H9 (cell line): ENCODE results near the gene OR5B17. TPM values are rescaled to one million over a fixed set of nuclear protein-coding genes. Genes with fewer than 3 reads are reported as not detected.

Source experiments
- DNase-seq: peaks from one replicate; pipeline ENCODE4 v3.0.0-alpha.2; 2017
- H2AFZ ChIP-seq: one replicate; pipeline ENCODE4 v1.6.1; 2013; ENCODE audit warnings: mild to moderate bottlenecking, low read length, control low read depth, moderate library complexity
- H2AK5ac ChIP-seq: 2 replicates; pipeline ENCODE4 v1.6.1; 2013; ENCODE audit warnings: low read length, control low read depth, mixed read lengths; ENCODE audit not compliant: insufficient read length
- H2BK120ac ChIP-seq: one replicate; pipeline ENCODE4 v1.6.1; 2013; ENCODE audit warnings: low read depth, mild to moderate bottlenecking, low read length, control low read depth, inconsistent platforms; ENCODE audit not compliant: poor library complexity, severe bottlenecking
- H2BK12ac ChIP-seq: 2 replicates; pipeline ENCODE4 v1.6.1; 2013; ENCODE audit warnings: low read length, control low read depth, mixed read lengths, low read depth; ENCODE audit not compliant: insufficient read length
- H2BK15ac ChIP-seq: 2 replicates; pipeline ENCODE4 v1.6.1; 2013; ENCODE audit warnings: low read depth, low read length, control low read depth
- H2BK20ac ChIP-seq: one replicate; pipeline ENCODE4 v1.6.1; 2013; ENCODE audit warnings: low read depth, mild to moderate bottlenecking, low read length, control low read depth, inconsistent platforms; ENCODE audit not compliant: poor library complexity, severe bottlenecking
- H2BK5ac ChIP-seq: 2 replicates; pipeline ENCODE4 v1.6.1; 2013; ENCODE audit warnings: low read length, control low read depth, mixed read lengths; ENCODE audit not compliant: insufficient read length
- H3K14ac ChIP-seq: 2 replicates; pipeline ENCODE4 v1.6.1; 2013; ENCODE audit warnings: low read length, control low read depth; ENCODE audit not compliant: insufficient read depth
- H3K18ac ChIP-seq: 2 replicates; pipeline ENCODE4 v1.6.1; 2013; ENCODE audit warnings: low read depth, mild to moderate bottlenecking, mixed read lengths, low read length, control low read depth; ENCODE audit not compliant: insufficient read length
- H3K23ac ChIP-seq: 2 replicates; pipeline ENCODE4 v1.6.1; 2013; ENCODE audit warnings: low read length, control low read depth, mixed read lengths, low read depth; ENCODE audit not compliant: insufficient read length
- H3K23me2 ChIP-seq: 2 replicates; pipeline ENCODE4 v1.6.1; 2013; ENCODE audit warnings: low read depth, mild to moderate bottlenecking, mixed read lengths, low read length, control low read depth; ENCODE audit not compliant: insufficient read length, poor library complexity, severe bottlenecking
- H3K27ac ChIP-seq: 2 replicates; pipeline ENCODE4 v1.5.1; 2013; ENCODE audit warnings: low read length, control low read depth, mixed read lengths, low read depth; ENCODE audit not compliant: insufficient read length
- H3K27me3 ChIP-seq: 2 replicates; pipeline ENCODE4 v1.6.1; 2013; ENCODE audit warnings: low read length, control low read depth, inconsistent platforms; ENCODE audit not compliant: insufficient read depth
- H3K4ac ChIP-seq: 2 replicates; pipeline ENCODE4 v1.6.1; 2013; ENCODE audit warnings: low read depth, mild to moderate bottlenecking, control low read depth, inconsistent platforms, low read length, moderate library complexity
- H3K4me1 ChIP-seq: 2 replicates; pipeline ENCODE4 v1.6.1; 2013; ENCODE audit warnings: low read length, control low read depth, inconsistent platforms; ENCODE audit not compliant: insufficient read depth
- H3K4me2 ChIP-seq: 2 replicates; pipeline ENCODE4 v1.6.1; 2013; ENCODE audit warnings: low read length, control low read depth, mixed read lengths; ENCODE audit not compliant: insufficient read length, insufficient read depth
- H3K56ac ChIP-seq: 2 replicates; pipeline ENCODE4 v1.6.1; 2013; ENCODE audit warnings: low read depth, mild to moderate bottlenecking, mixed read lengths, low read length, control low read depth; ENCODE audit not compliant: insufficient read length
- H3K79me1 ChIP-seq: 2 replicates; pipeline ENCODE4 v1.6.1; 2013; ENCODE audit warnings: low read depth, mild to moderate bottlenecking, moderate library complexity, low read length, control low read depth, inconsistent platforms; ENCODE audit not compliant: insufficient read depth, poor library complexity, severe bottlenecking
- H3K79me2 ChIP-seq: 2 replicates; pipeline ENCODE4 v1.6.1; 2013; ENCODE audit warnings: low read length, control low read depth, inconsistent platforms; ENCODE audit not compliant: insufficient read depth
- H3K9ac ChIP-seq: 2 replicates; pipeline ENCODE4 v1.6.1; 2013; ENCODE audit warnings: low read length, control low read depth, mixed read lengths; ENCODE audit not compliant: insufficient read length; ENCODE audit errors: extremely low read depth
- H3K9me3 ChIP-seq: one replicate; pipeline ENCODE4 v1.6.1; 2013; ENCODE audit warnings: low read depth, low read length, inconsistent platforms; ENCODE audit not compliant: control insufficient read depth
- H3T11ph ChIP-seq: one replicate; pipeline ENCODE4 v1.6.1; 2013; ENCODE audit warnings: mild to moderate bottlenecking, low read length, control low read depth, inconsistent platforms
- H4K20me1 ChIP-seq: one replicate; pipeline ENCODE4 v1.6.1; 2013; ENCODE audit not compliant: control insufficient read depth, insufficient read length, insufficient read depth
- H4K5ac ChIP-seq: 2 replicates; pipeline ENCODE4 v1.6.1; 2013; ENCODE audit warnings: low read depth, mild to moderate bottlenecking, mixed read lengths, low read length, control low read depth; ENCODE audit not compliant: insufficient read length
- H4K8ac ChIP-seq: replicated peaks from 2 replicates; pipeline ENCODE4 v1.6.1; 2013; ENCODE audit warnings: low read length, control low read depth, mixed read lengths, low read depth; ENCODE audit not compliant: insufficient read length
- H4K91ac ChIP-seq: 2 replicates; pipeline ENCODE4 v1.6.1; 2013; ENCODE audit warnings: low read depth, mild to moderate bottlenecking, moderate library complexity, mixed read lengths, low read length, control low read depth; ENCODE audit not compliant: insufficient read length
- H3K27ac Mint-ChIP-seq, 3 experiments: 2 replicates in 2 of 3; 3 replicates in 1 of 3; pipeline ENCODE4 v1.8.0; 2020 to 2021; ENCODE audit warnings: mixed read lengths in 3 of 3, mild to moderate bottlenecking in 1 of 3, moderate library complexity in 1 of 3
- H3K27me3 Mint-ChIP-seq: 2 replicates; pipeline ENCODE4 v1.8.0; 2021; ENCODE audit warnings: low read depth, mild to moderate bottlenecking, moderate library complexity, mixed read lengths
- H3K36me3 Mint-ChIP-seq, 3 experiments: 2 replicates in 2 of 3; 3 replicates in 1 of 3; pipeline ENCODE4 v1.8.0; 2020 to 2021; ENCODE audit warnings: low read depth in 3 of 3, mixed read lengths in 3 of 3; ENCODE audit not compliant: insufficient read depth in 1 of 3
- H3K4me1 Mint-ChIP-seq, 2 experiments: 2 replicates each; pipeline ENCODE4 v1.8.0; 2020; ENCODE audit warnings: mixed read lengths in 2 of 2
- H3K4me3 Mint-ChIP-seq, 2 experiments: 2 replicates in 1 of 2; 3 replicates in 1 of 2; pipeline ENCODE4 v1.8.0; 2020 to 2021; ENCODE audit warnings: mild to moderate bottlenecking in 2 of 2, mixed read lengths in 2 of 2, moderate library complexity in 1 of 2
- H3K9me3 Mint-ChIP-seq, 2 experiments: 2 replicates in 1 of 2; 3 replicates in 1 of 2; pipeline ENCODE4 v1.8.0; 2020; ENCODE audit warnings: mild to moderate bottlenecking in 2 of 2, mixed read lengths in 2 of 2, moderate library complexity in 1 of 2
- WGBS: extraction: QIAGEN DNeasy Blood & Tissue Kit; methylation state at CpG from one replicate; pipeline ENCODE4 v1.1.7; 2013; ENCODE audit warnings: missing lambda C conversion rate, low lambda C conversion rate, mixed read lengths; ENCODE audit not compliant: insufficient read length; ENCODE audit errors: extremely low coverage; 5-methylcytosine and 5-hydroxymethylcytosine counted together
- long read RNA-seq: library from polyadenylated mRNA; unstranded; transcript quantifications from one replicate; pipeline ENCODE4 v2.0.0, GENCODE V29; 2020
- total RNA-seq: library from RNA; stranded (reverse); gene quantifications from 2 replicates; pipeline ENCODE4 v1.2.1, GENCODE V29; 2021
- TF ChIP-seq, protein P1 (sequence below): fragments of 200-600 bp; sonication (generic); conservative IDR thresholded peaks from 3 replicates; pipeline ENCODE4 v1.8.0; 2021; ENCODE audit warnings: antibody characterized with exemption, mild to moderate bottlenecking

The OR5B17 gene
- total RNA-seq = not detected in 2 replicates
- long read RNA-seq = 0 reads

DNA sequence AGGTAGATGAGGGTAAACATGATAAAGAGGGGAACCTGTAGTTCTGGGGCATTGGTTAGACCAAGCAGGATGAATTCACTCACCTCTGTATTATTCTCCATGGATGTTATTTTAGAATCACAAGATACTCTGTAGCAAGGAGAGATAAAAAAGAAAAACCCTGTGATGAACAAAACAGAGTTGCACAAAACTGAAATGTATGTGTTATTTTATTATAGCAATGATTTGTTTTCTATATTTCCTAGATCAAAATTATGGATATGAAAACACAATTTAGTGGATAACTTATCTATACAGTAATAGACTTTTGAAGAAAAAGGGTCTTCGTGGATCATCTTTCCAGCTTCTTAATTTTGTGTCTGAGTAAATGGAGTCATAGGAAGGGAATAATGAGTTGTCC, at the start of gene OR5B17:
Gene OR5B17, minus strand, starts transcription at position 101 of the 400 bp plus-strand sequence. Its CDS starts 0 bp downstream, at position 101.
- no peak for DNase-seq
- peaks cover 0 to 6% (median 0%) of the 10 kb centered on the region in 3 experiments; a peak in 2 of 7 replicates for H3K36me3 Mint-ChIP-seq
- no peak within 1 kb of the TSS for H3K23ac ChIP-seq
- no peaks in the 10 kb centered on the region for H3K79me1 ChIP-seq
- TF ChIP-seq, protein P1, sequence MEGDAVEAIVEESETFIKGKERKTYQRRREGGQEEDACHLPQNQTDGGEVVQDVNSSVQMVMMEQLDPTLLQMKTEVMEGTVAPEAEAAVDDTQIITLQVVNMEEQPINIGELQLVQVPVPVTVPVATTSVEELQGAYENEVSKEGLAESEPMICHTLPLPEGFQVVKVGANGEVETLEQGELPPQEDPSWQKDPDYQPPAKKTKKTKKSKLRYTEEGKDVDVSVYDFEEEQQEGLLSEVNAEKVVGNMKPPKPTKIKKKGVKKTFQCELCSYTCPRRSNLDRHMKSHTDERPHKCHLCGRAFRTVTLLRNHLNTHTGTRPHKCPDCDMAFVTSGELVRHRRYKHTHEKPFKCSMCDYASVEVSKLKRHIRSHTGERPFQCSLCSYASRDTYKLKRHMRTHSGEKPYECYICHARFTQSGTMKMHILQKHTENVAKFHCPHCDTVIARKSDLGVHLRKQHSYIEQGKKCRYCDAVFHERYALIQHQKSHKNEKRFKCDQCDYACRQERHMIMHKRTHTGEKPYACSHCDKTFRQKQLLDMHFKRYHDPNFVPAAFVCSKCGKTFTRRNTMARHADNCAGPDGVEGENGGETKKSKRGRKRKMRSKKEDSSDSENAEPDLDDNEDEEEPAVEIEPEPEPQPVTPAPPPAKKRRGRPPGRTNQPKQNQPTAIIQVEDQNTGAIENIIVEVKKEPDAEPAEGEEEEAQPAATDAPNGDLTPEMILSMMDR = no peak
- no peak within 1 kb of the TSS for H3K18ac ChIP-seq
- H3K27ac Mint-ChIP-seq = no peak within 1 kb of the TSS
- H3K4me1 ChIP-seq = no peaks in the 10 kb centered on the region
- H3K4me2 ChIP-seq = no peak within 1 kb of the TSS
- H2AFZ ChIP-seq = no peak within 1 kb of the TSS
- no peak within 1 kb of the TSS for H2BK15ac ChIP-seq
- H3K27me3 ChIP-seq = no peaks in the 10 kb centered on the region
- H3K23me2 ChIP-seq = no peaks in the 10 kb centered on the region
- H3K4ac ChIP-seq = no peak within 1 kb of the TSS
- H3K14ac ChIP-seq = no peak within 1 kb of the TSS
- H2BK120ac ChIP-seq = no peak within 1 kb of the TSS
- no peaks in the 10 kb centered on the region for H3K79me2 ChIP-seq
- H4K91ac ChIP-seq = no peak within 1 kb of the TSS
- WGBS = no CpG with 5 or more reads among the region's 1 CpG
- no peak within 1 kb of the TSS for H2BK5ac ChIP-seq
- H3K9ac ChIP-seq = no peak within 1 kb of the TSS
- H2AK5ac ChIP-seq = no peak within 1 kb of the TSS
- H3K9me3 Mint-ChIP-seq = peaks cover 0 to 9% of the 10 kb centered on the region in 2 experiments; a peak in 2 of 5 replicates
- H4K20me1 ChIP-seq = no peaks in the 10 kb centered on the region
- H3K27ac ChIP-seq = no peak within 1 kb of the TSS
- no peaks in the 10 kb centered on the region for H3K9me3 ChIP-seq
- no peak within 1 kb of the TSS for H3T11ph ChIP-seq
- H3K27me3 Mint-ChIP-seq = no peaks in the 10 kb centered on the region; the same call in 1 of the 2 replicates
- no peak within 1 kb of the TSS for H2BK12ac ChIP-seq
- H3K4me3 Mint-ChIP-seq = no peak within 1 kb of the TSS
- H3K56ac ChIP-seq = no peak within 1 kb of the TSS
- no peak within 1 kb of the TSS for H4K5ac ChIP-seq
- no peak within 1 kb of the TSS for H2BK20ac ChIP-seq
- H4K8ac ChIP-seq = no peak within 1 kb of the TSS
- H3K4me1 Mint-ChIP-seq = no peaks in the 10 kb centered on the region
